Activated CD8-positive, alpha-beta memory T cell treated with anti-CD3 and anti-CD28 coated beads, Interleukin-2, amount 50 U/mL, for 48 hours (primary cell): ENCODE data around the gene ZNF205.
A peak's percentile ranks its signal among the peaks of the same experiment; 100 is the strongest.

Experiments
- DNase-seq: peaks from one replicate; pipeline ENCODE4 v3.0.0-alpha.2; 2020

Gene ZNF205

DNA sequence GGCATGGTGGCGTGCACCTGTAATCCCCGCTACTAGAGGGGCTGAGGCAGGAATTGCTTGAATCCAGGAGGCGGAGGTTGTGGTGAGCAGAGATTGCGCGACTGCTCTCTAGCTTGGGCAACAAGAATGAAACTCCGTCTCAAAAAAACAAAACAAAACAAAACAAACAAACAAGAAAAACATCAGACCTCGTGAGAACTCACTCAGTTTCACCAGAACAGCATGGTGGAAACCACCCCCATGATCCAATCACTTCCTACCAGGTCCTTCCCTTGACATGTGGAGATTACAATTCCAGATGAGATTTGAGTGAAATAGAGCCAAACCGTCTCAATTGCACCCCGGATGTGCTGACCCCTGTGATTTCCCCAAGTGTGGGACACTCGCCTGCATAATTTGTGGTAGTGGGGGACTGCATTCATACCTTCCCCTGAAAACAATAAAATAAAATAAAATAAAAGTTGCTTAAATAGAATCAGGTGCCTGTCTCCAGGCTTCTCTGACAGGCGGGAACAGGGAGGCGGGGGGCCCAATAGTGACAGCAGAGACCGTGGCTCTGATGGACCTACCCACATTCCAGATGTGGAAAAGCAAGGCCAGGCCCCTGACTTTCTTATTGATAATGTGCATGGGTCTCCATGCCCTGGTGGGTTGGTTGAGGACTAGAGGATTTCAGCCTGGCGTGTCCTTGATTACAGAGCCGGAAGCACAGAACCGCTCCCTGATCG, 26.4 kb upstream of the ZNF205 start:
- no peak for DNase-seq

DNA sequence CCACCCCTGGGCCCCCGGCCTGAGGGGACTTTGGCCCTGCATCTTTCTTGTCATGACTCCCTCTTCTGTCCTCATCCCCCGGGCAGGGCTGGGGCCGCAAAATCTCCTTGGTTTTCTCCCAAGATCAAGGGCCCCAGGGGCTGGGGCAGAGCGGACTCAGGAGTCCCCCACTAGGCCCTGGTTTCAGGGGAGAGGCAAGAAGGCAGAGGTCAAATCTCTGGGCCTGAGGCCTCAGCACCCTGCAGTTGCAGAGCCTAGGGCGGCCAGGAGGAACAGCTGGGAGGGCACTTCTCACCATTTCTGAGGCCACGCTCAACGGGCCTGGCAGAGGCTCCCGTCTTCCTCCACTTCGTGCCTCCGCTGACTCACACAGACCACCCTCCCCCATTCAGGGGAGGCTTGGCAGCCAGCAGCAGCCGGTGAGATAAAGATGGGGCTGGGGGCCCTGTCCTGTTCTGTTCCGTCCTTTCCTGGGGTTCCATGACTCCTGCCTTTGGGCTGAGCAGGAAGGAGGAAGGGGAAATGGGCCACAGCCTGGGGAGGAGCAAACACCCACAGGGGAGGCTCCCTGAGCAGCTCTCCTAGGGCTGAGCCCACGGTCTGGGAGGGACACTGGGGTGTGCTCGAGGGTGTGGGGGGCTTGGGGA, 25.7 kb upstream of the ZNF205 start:
- DNase-seq, result no peak

DNA sequence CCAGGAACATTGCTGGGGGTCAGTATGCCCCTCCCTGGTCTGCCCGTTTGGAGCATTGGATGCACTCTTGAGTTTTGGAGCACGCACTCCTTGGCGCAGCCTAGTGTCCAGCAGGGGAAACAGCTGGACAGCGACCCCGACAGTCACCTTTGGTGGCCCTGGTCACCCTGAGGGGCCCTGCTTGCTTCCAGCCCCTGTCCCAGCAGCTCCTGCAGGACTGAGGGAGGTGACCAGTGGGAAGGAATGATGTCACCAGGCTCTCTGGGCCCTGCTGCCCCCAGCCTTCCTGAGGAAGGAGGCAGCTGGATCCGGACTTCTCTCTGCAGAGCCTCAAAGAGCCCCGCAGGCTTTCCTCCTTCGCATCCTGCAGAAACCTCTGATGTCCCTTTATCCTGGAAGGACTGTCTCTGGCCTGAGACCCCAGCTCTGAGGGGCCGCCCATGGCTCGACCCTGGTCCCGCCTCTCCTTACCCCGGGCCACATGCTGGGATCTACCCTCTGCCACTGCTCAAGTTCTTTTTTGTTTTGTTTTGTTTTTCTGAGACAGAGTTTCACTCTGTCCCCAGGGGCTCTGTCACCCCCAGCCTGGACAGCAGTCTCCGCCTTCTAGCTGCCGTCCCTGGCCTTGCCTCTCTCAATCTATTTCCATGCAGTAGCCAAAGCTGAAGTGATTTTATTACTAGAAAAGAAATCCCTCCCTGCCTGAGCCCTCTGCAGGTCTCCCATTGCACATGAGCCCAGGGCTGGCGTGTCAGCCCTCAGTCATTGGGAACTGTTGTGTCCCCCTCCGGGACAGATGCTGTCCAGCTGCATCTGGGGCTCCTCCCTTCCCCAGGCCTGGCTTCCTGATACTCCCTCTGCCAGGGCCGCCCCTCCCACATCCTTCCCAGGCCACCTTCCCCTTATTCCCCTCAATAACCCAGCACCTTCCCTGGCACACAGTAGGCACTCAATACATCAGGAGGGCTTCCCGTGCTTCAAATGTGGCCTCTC, 24.8 kb upstream of the ZNF205 start:
- no peak for DNase-seq

DNA sequence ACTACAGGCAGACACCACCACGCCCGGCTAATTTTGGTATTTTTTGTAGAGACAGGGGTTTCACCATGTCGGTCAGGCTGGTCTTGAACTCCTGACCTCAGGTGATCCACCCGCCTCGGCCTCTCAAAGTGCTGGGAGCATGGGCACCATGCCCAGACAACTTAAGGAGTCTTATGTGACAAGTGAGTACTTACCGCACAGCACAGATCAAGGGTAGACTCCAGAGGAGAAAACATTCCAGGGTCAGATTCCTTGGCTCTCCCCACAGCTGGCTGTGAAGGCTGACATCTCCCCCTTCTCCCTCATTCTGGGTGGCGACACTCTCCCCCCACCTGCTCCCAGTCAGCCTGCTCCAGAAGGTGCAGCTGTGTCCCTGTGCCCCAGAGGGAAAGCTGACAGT, 23.9 kb upstream of the ZNF205 start:
- no peak for DNase-seq

DNA sequence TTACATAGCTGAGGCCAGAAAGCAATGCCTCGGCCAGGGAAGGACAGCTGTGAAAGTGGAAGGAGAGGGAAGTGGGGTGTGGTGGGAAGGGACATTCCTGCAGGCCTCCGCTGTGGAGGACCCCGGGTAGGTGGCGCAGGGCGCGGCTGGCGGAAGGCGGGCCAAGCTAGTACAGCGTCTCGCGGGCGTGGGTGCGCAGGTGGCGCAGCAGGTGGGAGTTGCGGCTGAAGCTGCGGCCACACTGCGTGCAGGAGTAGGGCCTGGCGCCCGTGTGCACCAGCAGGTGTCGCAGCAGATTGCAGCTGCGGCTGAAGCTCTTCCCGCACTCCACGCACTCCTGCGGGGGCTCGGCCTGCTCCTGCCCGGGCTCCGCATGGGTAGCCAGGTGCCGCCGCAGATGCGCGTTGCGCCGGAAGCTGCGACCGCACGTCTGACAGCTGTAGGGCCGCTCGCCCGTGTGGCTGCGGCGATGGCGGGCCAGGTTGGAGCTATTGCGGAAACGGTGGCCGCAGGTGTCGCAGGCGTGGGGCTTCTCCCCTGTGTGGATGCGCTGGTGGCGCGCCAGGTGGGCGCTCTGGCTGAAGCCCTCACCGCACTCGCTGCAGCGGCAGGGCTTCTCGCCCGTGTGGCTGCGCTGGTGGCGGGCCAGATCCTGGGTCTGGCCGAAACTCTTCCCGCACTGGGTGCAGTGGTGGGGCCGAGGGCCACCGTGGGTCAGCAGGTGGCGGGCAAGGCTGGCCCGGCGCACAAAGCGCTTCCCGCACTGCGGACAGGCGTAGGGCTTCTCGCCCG, 23.3 kb upstream of the ZNF205 start:
- no peak for DNase-seq

DNA sequence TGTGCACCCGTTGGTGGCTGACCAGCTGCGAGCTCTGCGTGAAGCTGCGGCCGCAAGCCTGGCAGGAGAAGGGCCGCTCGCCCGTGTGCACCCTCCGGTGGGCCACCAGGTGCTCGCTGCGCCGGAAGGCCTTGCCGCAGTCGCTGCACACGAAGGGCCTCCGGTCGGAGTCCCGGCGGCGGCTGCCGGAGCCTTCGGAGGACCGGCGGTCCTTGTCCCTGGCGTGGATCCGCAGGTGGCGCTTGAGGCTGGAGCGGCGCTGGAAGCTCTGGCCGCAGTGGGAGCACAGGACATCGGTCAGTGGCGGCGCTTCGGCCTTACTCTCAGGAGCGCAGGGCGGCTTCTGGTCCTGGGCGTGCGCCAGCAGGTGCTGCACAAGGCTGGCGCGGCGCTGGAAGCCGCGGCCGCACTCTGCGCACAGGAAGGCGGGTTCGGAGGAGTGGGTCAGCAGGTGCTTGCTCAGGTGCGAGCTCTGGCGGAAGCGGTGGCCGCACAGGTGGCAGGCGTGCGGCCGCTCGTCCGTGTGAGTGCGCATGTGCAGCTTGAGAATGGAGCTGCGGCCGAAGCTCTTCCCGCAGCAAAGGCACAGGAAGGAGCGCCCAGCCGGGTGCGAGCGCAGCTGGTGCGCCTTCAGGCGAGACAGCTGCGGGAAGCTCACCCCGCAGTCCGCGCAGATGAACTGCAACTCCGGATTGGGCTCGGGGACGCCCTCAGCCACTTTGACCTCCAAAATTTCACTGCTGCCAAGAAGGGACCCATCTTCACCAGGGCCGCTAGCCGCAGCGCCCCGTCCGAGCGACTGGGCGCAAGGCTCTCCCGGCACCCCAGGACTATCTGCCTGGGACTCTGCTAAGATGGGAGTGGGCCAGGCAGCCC, 22.4 kb upstream of the ZNF205 start:
- no peak for DNase-seq

DNA sequence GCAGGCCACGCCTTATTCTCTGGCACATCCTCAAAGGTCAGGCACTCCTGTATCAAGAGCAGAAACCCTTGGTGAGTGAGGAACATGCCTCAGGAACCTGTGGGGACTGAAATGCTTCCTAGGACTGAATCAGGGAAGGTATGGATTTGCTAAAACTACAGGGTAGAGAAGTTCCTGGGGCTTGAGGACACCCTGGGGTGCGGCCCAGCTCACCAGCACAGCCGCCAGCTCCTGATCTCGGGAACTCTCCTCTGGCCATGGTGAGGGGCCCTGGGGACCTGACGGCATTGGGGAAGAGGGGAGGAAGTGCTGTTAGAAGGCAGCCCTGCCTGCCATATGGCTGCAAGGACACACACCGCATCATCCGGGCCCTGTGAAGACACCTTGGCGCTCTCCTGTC, 20.8 kb upstream of the ZNF205 start:
- no peak for DNase-seq

DNA sequence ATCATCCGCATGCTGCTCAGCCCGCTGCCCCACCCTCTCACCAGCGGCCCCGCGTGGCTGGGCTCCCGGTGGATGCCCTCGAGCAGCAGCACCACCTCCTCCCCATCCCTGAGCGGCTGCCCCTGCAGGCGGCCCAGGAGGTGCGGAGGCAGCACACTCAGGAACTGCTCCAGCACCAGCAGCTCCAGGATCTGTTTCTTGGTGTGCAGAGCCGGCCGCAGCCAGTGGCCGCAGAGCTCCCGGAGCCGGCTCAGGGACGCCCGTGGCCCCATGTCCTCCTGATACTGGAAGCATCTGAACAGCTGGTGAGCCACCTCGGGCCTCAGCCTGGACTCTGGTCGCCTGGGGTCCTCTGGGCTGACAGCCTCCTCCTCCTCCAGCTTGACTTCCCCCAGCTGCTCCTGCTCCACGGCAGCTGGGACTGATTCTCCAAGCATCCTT, 19.9 kb upstream of the ZNF205 start:
- DNase-seq, result no peak

DNA sequence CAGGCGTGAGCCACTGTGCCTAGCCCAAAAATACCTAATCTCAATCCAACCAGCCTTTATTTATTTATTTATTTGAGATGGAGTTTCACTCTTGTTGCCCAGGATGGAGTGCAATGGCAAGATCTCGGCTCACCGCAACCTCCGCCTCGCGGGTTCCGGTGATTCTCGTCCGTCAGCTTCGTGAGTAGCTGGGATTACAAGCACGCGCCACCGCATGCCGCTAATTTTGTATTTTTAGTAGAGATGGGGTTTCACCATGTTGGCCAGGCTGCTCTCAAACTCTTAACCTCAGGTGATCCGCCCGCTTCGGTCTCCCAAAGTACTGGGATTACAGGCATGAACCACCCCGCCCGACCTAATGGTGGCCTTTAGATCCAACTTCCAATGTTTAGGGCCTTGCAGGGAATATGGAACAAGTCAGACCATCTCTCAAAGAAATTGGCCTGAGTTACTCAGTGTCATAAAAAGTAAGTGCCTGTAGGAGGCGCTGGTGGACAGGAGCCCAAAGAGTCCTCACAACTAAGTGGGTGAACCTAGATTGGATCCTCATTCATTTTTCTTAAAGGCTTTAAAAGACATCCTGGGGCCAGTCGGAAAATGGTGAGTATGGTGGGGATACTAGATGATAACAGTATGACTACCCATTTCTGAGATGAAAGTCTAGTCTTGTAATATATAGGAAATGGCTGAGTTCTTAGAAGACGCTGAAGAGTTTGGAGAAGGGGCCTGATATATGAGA, 17.9 kb upstream of the ZNF205 start:
- no peak for DNase-seq

DNA sequence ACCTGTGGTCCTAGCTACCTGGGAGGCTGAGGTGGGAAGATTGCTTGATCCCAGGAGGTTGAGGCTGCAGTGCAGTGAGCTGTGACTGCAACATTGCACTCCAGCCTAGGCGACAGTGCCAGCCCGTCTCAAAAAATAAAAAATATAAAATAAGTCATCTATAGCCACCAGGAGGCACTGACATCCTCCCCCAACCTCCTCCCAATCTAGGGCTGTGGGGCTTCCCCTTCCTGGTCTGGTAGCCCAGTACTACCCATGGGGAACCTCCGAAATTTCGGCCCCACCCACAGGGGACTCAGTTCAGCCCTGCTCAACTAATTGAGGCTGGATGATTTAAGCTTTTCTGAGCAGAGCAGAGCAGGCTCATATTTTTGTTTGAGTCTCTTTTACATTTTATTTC, 16.5 kb upstream of the ZNF205 start:
- peak; percentile 72 for DNase-seq

DNA sequence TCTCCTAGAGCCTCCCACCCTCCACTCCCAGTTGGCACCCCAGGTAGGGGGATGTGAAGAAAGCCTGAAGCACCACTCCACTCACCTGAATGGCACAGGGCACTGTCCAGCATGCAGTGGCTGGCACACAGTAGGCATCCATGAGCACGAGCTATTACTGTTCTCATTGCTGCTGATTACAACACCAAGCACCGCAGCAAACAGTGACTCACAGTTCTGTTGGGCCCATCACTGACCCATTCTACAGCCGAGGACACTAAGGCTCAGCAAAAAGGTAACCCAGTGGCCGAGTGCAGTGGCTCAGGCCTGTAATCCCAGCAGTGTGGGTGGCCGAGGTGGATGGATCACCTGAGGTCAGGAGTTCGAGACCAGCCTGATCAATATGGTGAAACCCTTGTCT, 16.0 kb upstream of the ZNF205 start:
- no peak for DNase-seq

DNA sequence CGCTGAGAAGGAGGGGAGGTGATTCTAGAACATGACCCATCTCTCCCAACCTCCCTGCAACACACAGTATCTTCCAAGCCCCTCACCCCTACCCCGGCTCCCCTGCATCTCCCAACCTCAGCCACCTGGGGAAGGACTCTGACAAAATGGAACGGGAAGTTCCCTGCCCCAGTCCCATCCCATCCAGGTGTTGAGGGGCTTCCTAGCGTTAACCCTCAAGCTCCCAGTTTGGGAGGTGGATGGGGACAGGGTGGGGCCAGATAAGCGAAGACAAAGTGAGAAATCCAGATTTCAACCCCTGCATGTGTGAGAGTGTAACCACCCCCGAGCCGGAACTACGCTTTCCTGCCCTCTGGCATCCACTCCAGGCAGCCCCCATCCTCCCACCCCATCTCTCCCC, 15.1 kb upstream of the ZNF205 start:
- no peak for DNase-seq

DNA sequence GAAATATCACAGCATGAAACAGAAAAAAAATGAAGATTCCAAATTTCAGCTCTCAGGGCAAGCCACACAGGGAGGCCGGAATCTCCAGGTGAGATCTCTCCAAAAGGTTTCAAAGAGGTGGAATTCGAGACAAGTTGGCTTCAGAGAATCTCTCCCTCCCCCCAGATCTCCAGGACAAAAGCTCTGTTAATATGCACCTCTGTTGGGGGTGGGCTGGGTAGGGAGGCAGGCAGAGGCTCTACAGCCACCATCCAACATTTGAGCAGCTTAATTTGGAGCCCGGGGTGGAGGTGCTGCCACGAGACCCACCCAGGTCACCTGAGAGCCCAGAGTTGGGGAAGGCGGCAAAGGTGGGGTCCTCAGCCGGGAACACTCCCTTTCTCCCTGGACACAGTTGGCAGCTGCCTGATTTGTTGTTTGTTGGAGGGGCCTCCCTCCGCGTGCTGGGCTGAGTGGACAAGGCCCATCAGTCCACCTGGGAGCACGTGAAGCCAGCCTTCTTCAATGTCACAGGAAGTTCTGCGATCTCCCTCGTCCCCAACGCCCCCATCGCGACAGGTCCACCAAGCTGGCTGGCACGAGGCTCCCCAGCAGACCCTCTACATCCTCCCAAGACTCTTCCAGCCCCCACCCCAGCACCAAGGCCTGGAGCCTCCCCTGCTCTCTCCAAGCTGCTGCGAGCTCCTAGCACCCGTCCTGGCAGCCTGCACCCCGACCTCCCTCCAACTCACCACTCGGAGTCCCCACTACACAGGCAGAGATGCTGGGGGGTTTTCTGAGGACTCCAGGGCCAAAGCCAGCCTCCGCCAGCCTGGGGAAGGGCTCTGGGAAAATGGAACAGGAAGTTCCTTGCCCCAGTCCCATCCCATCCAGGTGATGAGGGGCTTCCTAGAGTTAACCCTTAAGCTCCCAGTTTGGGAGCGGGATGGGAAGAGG, 13.7 kb upstream of the ZNF205 start, which contains the start of gene ZSCAN10:
TSS of gene ZSCAN10 (minus strand) at position 836 of the 936 bp plus-strand sequence. CDS start 6,357 bp downstream, outside the sequence.
- no peak for DNase-seq

DNA sequence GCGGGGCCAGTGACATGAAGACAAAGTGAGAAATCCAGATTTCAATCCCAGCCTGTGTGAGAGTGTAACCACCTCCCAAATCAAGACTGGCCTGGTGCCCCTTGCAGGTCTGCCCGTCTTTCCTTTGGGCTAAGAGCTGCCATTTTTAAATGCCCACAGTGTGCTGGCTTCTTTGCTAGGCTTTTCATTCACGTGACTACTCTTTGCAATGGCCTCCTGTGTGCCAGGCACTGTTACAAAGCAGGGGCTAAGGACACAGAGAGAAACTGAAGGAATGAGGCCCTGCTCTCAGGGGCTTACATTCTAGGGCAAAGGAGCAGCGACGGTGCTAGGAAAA, 13.0 kb upstream of the ZNF205 start:
- no peak for DNase-seq

DNA sequence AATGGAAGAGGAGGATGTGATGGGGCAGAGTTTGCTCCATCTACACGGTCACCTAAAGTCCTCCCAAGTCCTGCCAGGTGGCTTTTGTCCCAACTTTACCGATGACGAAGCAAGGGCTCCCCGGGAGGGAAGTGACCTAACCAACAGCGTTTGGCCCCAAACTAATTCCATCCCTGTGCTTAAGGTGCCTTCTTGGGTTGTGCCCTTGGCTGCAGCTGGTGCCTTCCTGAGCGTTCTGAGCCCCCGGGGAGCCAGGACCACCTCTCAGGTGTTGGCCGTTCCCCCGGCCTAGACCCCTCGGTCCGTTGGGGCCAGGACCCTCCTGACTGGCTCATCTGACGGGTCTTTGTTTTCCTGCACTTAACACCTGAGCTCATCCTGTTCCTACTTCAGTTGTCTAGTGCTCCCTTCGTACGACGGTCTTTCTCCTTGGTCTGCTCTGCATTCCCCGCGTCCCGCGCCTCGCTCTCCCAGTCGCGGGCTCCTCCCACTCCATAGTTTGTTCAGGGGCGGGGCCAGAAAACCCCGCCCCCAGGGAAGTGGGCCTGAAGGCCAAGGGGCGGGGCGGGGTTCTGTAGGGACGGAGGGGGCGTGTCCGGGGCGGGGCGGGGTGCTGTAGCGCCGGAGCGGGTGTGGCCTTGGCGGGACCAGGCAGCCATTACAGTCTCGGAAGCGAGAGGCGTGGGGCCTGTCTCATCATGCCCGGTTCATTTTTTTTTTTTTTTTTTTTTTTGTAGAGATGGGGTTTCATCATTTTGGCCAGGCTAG, 12.5 kb upstream of the ZNF205 start:
- DNase-seq, result peak; percentile 95

DNA sequence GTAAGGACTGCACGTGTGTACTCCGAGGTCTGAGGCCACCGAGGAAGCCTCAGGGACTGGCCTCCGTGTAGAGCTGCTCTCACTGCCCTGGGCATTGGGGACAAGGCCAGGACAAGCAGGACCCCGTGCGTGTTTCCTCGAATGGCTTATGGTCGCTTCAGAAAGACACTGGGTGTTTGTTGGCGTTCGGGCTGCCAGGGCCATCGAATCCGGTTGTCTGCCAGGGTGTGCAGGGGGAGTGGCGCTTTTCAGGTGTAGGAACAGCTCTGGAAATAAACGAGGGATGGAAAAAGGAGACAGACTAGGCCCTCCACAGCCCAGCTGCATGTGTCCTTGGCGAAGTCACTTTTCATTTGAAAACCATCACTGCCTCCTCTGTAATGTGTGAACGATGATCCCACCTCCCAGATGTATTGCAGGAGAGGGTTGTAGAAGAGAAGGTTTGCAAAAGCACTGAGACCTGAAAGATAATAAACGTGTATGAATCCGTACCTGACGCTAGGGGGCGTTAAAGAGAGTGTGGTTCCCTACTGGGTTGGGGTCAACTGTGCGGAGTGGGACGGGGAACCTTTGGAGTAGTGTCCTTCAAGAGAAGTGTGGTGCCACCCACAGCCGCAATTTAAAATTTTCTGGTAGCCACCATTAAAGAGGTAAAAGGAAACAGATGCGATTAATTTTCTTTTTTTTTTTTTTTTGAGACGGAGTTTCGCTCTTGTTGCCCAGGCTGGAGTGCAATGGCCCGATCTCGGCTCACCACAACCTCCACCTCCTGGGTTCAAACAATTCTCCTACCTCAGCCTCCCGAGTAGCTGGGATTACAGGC, 11.2 kb upstream of the ZNF205 start:
- DNase-seq, result peak; percentile 74

DNA sequence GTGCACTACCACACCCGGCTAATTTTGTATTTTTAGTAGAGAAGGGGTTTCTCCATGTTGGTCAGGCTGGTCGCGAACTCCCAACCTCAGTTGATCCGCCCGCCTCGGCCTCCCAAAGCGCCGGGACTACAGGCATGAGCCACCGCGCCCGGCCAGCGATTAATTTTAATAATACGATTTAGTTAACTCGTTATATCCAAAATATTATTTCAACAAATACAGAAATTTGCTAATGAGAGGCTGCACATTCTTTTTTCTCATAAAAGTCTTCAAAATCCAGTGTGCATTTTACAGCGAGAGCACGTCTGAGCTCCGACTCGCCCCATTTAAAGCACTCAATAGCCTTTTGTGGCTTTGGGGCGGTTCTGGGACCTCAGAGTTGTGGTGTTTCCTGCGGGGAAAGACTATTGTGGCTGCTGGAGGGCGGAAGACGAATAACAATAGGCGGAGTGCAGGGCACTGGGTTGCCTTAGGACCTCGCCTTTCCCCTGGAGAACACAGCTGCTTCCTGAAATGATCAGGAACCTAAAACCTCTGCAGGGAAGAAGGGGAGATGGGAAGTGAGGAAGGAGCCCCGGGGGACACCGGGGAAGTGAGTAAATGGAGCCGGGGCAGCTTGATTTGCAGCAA, 10.4 kb upstream of the ZNF205 start:
- no peak for DNase-seq
